Suprapubic skin (tissue), 4 donors: Measurements from ENCODE around the gene THEM5. TPM values are rescaled to one million over a fixed set of nuclear protein-coding genes. Genes with fewer than 3 reads are reported as not detected.
"Not testable (repeated sequence)": the region's sequence is repeated elsewhere in the genome, so short reads cannot be mapped to it uniquely, and the experiment has no call there.

Experiments
- DNase-seq, 2 donors: peaks; one replicate each; pipeline ENCODE4 v3.0.0-alpha.2; 2019; ENCODE audit warnings: low spot score in 2 of 2
- H3K27ac ChIP-seq: fragments of 200-600 bp; sonication (generic); one replicate; pipeline ENCODE4 v1.5.1; 2019
- H3K27me3 ChIP-seq: fragments of 200-600 bp; sonication (generic); one replicate; pipeline ENCODE4 v1.5.1; 2019
- H3K36me3 ChIP-seq: fragments of 200-600 bp; sonication (generic); one replicate; pipeline ENCODE4 v1.5.1; 2019
- H3K4me1 ChIP-seq: fragments of 200-600 bp; sonication (generic); one replicate; pipeline ENCODE4 v1.5.1; 2019
- H3K4me3 ChIP-seq: fragments of 200-600 bp; sonication (generic); one replicate; pipeline ENCODE4 v1.5.1; 2019; ENCODE audit warnings: mild to moderate bottlenecking
- H3K9me3 ChIP-seq: fragments of 200-600 bp; sonication (generic); one replicate; pipeline ENCODE4 v1.5.1; 2019
- EP300 ChIP-seq: sonication (generic); formaldehyde crosslinking; IDR thresholded peaks from one replicate; pipeline ENCODE4 v1.6.1; 2017; ENCODE audit warnings: antibody characterized with exemption
- POLR2A ChIP-seq, 2 donors: fragments of 450-650 bp; IDR thresholded peaks; one replicate each; pipeline ENCODE4 v1.6.1; 2017; ENCODE audit warnings: antibody characterized with exemption in 2 of 2, mild to moderate bottlenecking in 2 of 2, moderate library complexity in 2 of 2
- POLR2AphosphoS5 ChIP-seq, 3 donors: sonication (generic); formaldehyde crosslinking; IDR thresholded peaks; one replicate each; pipeline ENCODE4 v1.6.1; 2017; ENCODE audit warnings: antibody characterized with exemption in 3 of 3
- WGBS: methylation state at CpG from one replicate; pipeline ENCODE4 v1.1.5; 2018; 5-methylcytosine and 5-hydroxymethylcytosine counted together
- total RNA-seq, 4 donors: library from RNA; depleted of rRNA; stranded (reverse); fragments of >200 nt; gene quantifications; one replicate each; pipeline ENCODE4 v1.1.0, GENCODE V29; 2016
- TF ChIP-seq, protein P1 (sequence below), 2 donors: fragments of 200-600 bp in 1 of 2; fragments of 450-650 bp in 1 of 2; sonication (generic) in 1 of 2; IDR thresholded peaks; one replicate each; pipeline ENCODE4 v1.5.1; 2016 to 2019; ENCODE audit warnings: antibody characterized with exemption in 2 of 2, mild to moderate bottlenecking in 1 of 2, moderate library complexity in 1 of 2

Gene THEM5
- 10 to 100 TPM; 29.1 to 89.7 (median 64.3) TPM for total RNA-seq

- H3K27me3 ChIP-seq: no peaks in the 10 kb centered on the region
- peak within 1 kb of the TSS; percentile 15 for H3K27ac ChIP-seq
- H3K4me1 ChIP-seq: peaks cover 50% of the 10 kb centered on the region
- 40% methylated on average over 5 of the region's 5 CpGs for WGBS
- no peak for TF ChIP-seq POLR2AphosphoS5 (IDR thresholded peaks at IDR 0.05)
- TF ChIP-seq POLR2A (IDR thresholded peaks at IDR 0.05): no peak
- TF ChIP-seq, protein P1, sequence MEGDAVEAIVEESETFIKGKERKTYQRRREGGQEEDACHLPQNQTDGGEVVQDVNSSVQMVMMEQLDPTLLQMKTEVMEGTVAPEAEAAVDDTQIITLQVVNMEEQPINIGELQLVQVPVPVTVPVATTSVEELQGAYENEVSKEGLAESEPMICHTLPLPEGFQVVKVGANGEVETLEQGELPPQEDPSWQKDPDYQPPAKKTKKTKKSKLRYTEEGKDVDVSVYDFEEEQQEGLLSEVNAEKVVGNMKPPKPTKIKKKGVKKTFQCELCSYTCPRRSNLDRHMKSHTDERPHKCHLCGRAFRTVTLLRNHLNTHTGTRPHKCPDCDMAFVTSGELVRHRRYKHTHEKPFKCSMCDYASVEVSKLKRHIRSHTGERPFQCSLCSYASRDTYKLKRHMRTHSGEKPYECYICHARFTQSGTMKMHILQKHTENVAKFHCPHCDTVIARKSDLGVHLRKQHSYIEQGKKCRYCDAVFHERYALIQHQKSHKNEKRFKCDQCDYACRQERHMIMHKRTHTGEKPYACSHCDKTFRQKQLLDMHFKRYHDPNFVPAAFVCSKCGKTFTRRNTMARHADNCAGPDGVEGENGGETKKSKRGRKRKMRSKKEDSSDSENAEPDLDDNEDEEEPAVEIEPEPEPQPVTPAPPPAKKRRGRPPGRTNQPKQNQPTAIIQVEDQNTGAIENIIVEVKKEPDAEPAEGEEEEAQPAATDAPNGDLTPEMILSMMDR (IDR thresholded peaks at IDR 0.05): no peak
- TF ChIP-seq EP300: no peak
- peak in 1 of 2 donors; percentile 78 for DNase-seq
- no peaks in the 10 kb centered on the region for H3K36me3 ChIP-seq
- no peak within 1 kb of the TSS for H3K4me3 ChIP-seq
- H3K9me3 ChIP-seq: no peaks in the 10 kb centered on the region
These were observed at the start of gene THEM5 for GRCh38 chr1:151853411-151853943. Gene THEM5, minus strand, starts transcription at chr1:151853712. Its CDS starts 147 bp downstream, at chr1:151853565.

DNA sequence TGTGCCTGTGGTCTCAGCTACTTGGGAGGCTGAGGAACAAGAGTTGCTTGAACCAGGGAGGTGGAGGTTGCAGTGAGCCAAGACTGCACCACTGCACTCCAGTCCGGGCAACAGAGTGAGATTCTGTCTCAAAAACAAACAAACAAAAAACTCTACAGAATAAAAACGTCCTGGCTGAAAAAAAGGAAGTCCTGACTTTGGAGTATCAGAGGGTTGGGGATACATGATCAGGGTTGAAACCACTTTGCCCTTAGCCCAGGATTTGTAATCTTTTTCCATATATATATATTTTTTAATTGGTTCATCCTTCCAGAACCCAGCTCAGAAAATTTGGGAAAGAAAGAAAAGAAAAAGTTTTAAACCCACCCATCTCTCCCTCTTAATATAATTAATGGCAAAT lies 49.3 kb upstream of the THEM5 start:
- TF ChIP-seq EP300 (no peak), POLR2A (IDR thresholded peaks at IDR 0.05) (no peak), POLR2AphosphoS5 (IDR thresholded peaks at IDR 0.05) (no peak)
- TF ChIP-seq, protein P1 (IDR thresholded peaks at IDR 0.05): no peak
- H3K36me3 ChIP-seq: peaks cover 10% of the 10 kb centered on the region
- H3K27ac ChIP-seq: no peak overlapping the region
- H3K4me1 ChIP-seq: peaks cover 25% of the 10 kb centered on the region
- no peak overlapping the region for H3K4me3 ChIP-seq
- no peak for DNase-seq
- peaks cover 4% of the 10 kb centered on the region for H3K9me3 ChIP-seq
- H3K27me3 ChIP-seq: no peaks in the 10 kb centered on the region
- 85% methylated on average over 2 of the region's 2 CpGs for WGBS

GRCh38 chr1:151900804-151901203 lies 47.3 kb upstream of the THEM5 start:
- H3K9me3 ChIP-seq, H3K27ac ChIP-seq, H3K4me3 ChIP-seq, H3K27me3 ChIP-seq, DNase-seq, H3K36me3 ChIP-seq: not testable (repeated sequence)
- 93% methylated on average over 3 of the region's 3 CpGs for WGBS
- peaks cover 22% of the 10 kb centered on the region for H3K4me1 ChIP-seq

GRCh38 chr1:151898519-151898991 lies 45.0 kb upstream of the THEM5 start:
- H3K4me3 ChIP-seq: no peak overlapping the region
- H3K27ac ChIP-seq: no peak overlapping the region
- H3K36me3 ChIP-seq: peaks cover 12% of the 10 kb centered on the region
- DNase-seq: no peak
- WGBS: no CpG with 5 or more reads among the region's 2 CpGs
- TF ChIP-seq EP300 (no peak), POLR2A (IDR thresholded peaks at IDR 0.05) (no peak), POLR2AphosphoS5 (IDR thresholded peaks at IDR 0.05) (no peak)
- TF ChIP-seq, protein P1 (IDR thresholded peaks at IDR 0.05): no peak
- H3K9me3 ChIP-seq: no peaks in the 10 kb centered on the region
- peaks cover 8% of the 10 kb centered on the region for H3K4me1 ChIP-seq
- H3K27me3 ChIP-seq: no peaks in the 10 kb centered on the region

GRCh38 chr1:151897991-151898431 lies 44.5 kb upstream of the THEM5 start:
- Histone ChIP-seq H3K36me3 (peaks cover 14% of the 10 kb centered on the region), H3K4me3 (no peak overlapping the region), H3K27me3 (no peaks in the 10 kb centered on the region), H3K9me3 (no peaks in the 10 kb centered on the region), H3K4me1 (peaks cover 8% of the 10 kb centered on the region), H3K27ac (no peak overlapping the region)
- no peak for DNase-seq
- no peak for TF ChIP-seq POLR2A (IDR thresholded peaks at IDR 0.05)
- TF ChIP-seq, protein P1 (IDR thresholded peaks at IDR 0.05): no peak
- WGBS: 80% methylated on average over 10 of the region's 10 CpGs
